Measurements from ENCODE around the gene VEZT.

DNA sequence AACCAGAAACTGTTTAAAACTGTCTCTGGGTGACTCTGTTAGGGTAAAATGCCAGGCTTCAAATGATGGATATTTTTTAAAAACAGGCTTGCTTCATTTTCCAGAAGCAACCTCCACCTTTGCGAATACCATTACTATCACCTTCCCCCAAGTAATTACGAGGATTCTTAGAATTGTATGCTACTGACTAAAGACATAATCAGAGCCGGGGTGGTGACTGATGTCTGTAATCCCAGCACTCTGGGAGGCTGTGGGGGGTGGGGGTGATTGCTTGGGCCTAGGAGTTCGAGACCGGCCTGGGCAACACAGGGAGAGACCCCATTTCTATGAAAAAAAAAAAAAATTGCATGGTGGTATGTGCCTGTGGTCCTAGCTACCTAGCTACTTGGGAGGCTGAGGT is 38.6 kb upstream of the VEZT start:
- TF ChIP-seq, protein P1, sequence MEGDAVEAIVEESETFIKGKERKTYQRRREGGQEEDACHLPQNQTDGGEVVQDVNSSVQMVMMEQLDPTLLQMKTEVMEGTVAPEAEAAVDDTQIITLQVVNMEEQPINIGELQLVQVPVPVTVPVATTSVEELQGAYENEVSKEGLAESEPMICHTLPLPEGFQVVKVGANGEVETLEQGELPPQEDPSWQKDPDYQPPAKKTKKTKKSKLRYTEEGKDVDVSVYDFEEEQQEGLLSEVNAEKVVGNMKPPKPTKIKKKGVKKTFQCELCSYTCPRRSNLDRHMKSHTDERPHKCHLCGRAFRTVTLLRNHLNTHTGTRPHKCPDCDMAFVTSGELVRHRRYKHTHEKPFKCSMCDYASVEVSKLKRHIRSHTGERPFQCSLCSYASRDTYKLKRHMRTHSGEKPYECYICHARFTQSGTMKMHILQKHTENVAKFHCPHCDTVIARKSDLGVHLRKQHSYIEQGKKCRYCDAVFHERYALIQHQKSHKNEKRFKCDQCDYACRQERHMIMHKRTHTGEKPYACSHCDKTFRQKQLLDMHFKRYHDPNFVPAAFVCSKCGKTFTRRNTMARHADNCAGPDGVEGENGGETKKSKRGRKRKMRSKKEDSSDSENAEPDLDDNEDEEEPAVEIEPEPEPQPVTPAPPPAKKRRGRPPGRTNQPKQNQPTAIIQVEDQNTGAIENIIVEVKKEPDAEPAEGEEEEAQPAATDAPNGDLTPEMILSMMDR (conservative IDR thresholded peaks at IDR 0.05; ENCODE audit: low read length): no peak
- TF ChIP-seq EZH2phosphoT487 (IDR thresholded peaks at IDR 0.05; ENCODE audit: borderline replicate concordance): no peak
